B cell (primary cell): ENCODE data around the gene TRMT2A.

Experiments
- CTCF ChIP-seq: fragments of 200-600 bp; IDR thresholded peaks from one replicate; pipeline ENCODE4 v1.8.0; 2022; ENCODE audit warnings: antibody characterized with exemption, mild to moderate bottlenecking
- EZH2 ChIP-seq: IDR thresholded peaks from 2 replicates; pipeline ENCODE4 v1.6.1; 2012; ENCODE audit warnings: borderline replicate concordance, low read depth, mild to moderate bottlenecking, moderate library complexity, low read length; ENCODE audit not compliant: insufficient read depth, poor library complexity, severe bottlenecking

GRCh38 chr22:20105456-20106204, 11.4 kb downstream of the TRMT2A start:
- no peak for TF ChIP-seq CTCF
- no peak for TF ChIP-seq EZH2
